Stomach smooth muscle (tissue), 2 donors: Measurements from ENCODE around the gene NOB1.
A peak's percentile ranks its signal among the peaks of the same experiment; 100 is the strongest.
"Not testable (repeated sequence)": the region's sequence is repeated elsewhere in the genome, so short reads cannot be mapped to it uniquely, and the experiment has no call there.

ENCODE experiments used
- H3K27ac ChIP-seq: one replicate; pipeline ENCODE4 v1.7.0; 2013; ENCODE audit warnings: mild to moderate bottlenecking, low read length, inconsistent platforms
- H3K27me3 ChIP-seq, 2 donors: one replicate each; pipeline ENCODE4 v1.7.0; 2013; ENCODE audit warnings: low read length in 2 of 2; ENCODE audit not compliant: insufficient read depth in 2 of 2, control insufficient read depth in 1 of 2
- H3K36me3 ChIP-seq, 2 donors: one replicate each; pipeline ENCODE4 v1.7.0; 2013; ENCODE audit warnings: low read length in 2 of 2; ENCODE audit not compliant: control insufficient read depth in 2 of 2, insufficient read depth in 2 of 2
- H3K4me1 ChIP-seq: one replicate; pipeline ENCODE4 v1.7.0; 2013; ENCODE audit warnings: low read length; ENCODE audit not compliant: control insufficient read depth, insufficient read depth
- H3K4me3 ChIP-seq, 2 donors: one replicate each; pipeline ENCODE4 v1.7.0; 2013; ENCODE audit warnings: low read length in 2 of 2
- H3K9ac ChIP-seq, 2 donors: one replicate each; pipeline ENCODE4 v1.7.0; 2013; ENCODE audit warnings: low read length in 2 of 2, mild to moderate bottlenecking in 1 of 2
- H3K9me3 ChIP-seq, 2 donors: one replicate each; pipeline ENCODE4 v1.7.0; 2013; ENCODE audit warnings: low read length in 2 of 2; ENCODE audit not compliant: control insufficient read depth in 2 of 2
- donor health status: healthy.
- donor health status: Pancreatic carcinoma.

NOB1 gene

GRCh38 chr16:69754469-69755310, at the start of gene NOB1:
NOB1 (minus strand) TSS chr16:69754926; CDS start chr16:69754910, 16 bp downstream.
- no peaks in the 10 kb centered on the region for H3K27me3 ChIP-seq
- peak within 1 kb of the TSS; percentile 76 to 92 for H3K9ac ChIP-seq
- peak within 1 kb of the TSS; percentile 69 to 99 for H3K4me3 ChIP-seq
- peak within 1 kb of the TSS; percentile 37 for H3K27ac ChIP-seq
- H3K36me3 ChIP-seq, result peaks cover 7 to 13% of the 10 kb centered on the region in 2 donors
- H3K9me3 ChIP-seq, result no peaks in the 10 kb centered on the region
- H3K4me1 ChIP-seq, result peaks cover 4% of the 10 kb centered on the region

GRCh38 chr16:69804297-69804696, 49.6 kb upstream of the NOB1 start:
- peaks cover 2% of the 10 kb centered on the region for H3K4me1 ChIP-seq
- peaks cover under 1 to 6% of the 10 kb centered on the region in 2 donors for H3K36me3 ChIP-seq

GRCh38 chr16:69799611-69800031, 44.9 kb upstream of the NOB1 start:
- Histone ChIP-seq H3K36me3 (peaks cover 4 to 10% of the 10 kb centered on the region in 2 donors), H3K4me1 (peaks cover 6% of the 10 kb centered on the region), H3K9ac (peak overlapping the region in 1 of 2 donors; percentile 5), H3K4me3 (peak overlapping the region in 1 of 2 donors; percentile 59), H3K27me3 (no peaks in the 10 kb centered on the region), H3K27ac (no peak overlapping the region), H3K9me3 (no peaks in the 10 kb centered on the region)

More at GRCh38 chr16:69804297-69804696, 49.6 kb upstream of the NOB1 start:
- H3K9me3 ChIP-seq, result no peaks in the 10 kb centered on the region
- H3K27me3 ChIP-seq, result no peaks in the 10 kb centered on the region
- no peak overlapping the region for H3K4me3 ChIP-seq
- H3K27ac ChIP-seq, result no peak overlapping the region
- H3K9ac ChIP-seq, result no peak overlapping the region

- no peak overlapping the region for H3K9ac ChIP-seq
- peaks cover 6% of the 10 kb centered on the region for H3K4me1 ChIP-seq
- no peaks in the 10 kb centered on the region for H3K27me3 ChIP-seq
- H3K36me3 ChIP-seq, result peaks cover 4 to 10% of the 10 kb centered on the region in 2 donors
- no peaks in the 10 kb centered on the region for H3K9me3 ChIP-seq
- peak overlapping the region in 1 of 2 donors; percentile 59 for H3K4me3 ChIP-seq
- H3K27ac ChIP-seq, result no peak overlapping the region
These were observed 43.7 kb upstream of the NOB1 start for GRCh38 chr16:69798466-69798865.

GRCh38 chr16:69796285-69797118, 41.8 kb upstream of the NOB1 start:
- Histone ChIP-seq H3K4me1 (peaks cover 6% of the 10 kb centered on the region), H3K9ac (peak overlapping the region; percentile 39 to 47), H3K9me3 (no peaks in the 10 kb centered on the region), H3K27ac (no peak overlapping the region), H3K27me3 (no peaks in the 10 kb centered on the region), H3K4me3 (peak overlapping the region; percentile 68 to 77), H3K36me3 (peaks cover 4 to 10% of the 10 kb centered on the region in 2 donors)

GRCh38 chr16:69794486-69794885, 39.8 kb upstream of the NOB1 start:
- H3K36me3 ChIP-seq, result peaks cover 4 to 6% of the 10 kb centered on the region in 2 donors
- no peak overlapping the region for H3K27ac ChIP-seq
- no peaks in the 10 kb centered on the region for H3K9me3 ChIP-seq
- H3K27me3 ChIP-seq, result no peaks in the 10 kb centered on the region
- peaks cover 4% of the 10 kb centered on the region for H3K4me1 ChIP-seq
- no peak overlapping the region for H3K9ac ChIP-seq
- H3K4me3 ChIP-seq, result no peak overlapping the region

- Histone ChIP-seq H3K36me3 (peaks cover 0 to 1% of the 10 kb centered on the region in 2 donors), H3K4me1 (peaks cover 4% of the 10 kb centered on the region)
These were observed 38.8 kb upstream of the NOB1 start for GRCh38 chr16:69793526-69793925.

GRCh38 chr16:69791391-69791847, 36.7 kb upstream of the NOB1 start:
- H3K4me3 ChIP-seq, H3K9ac ChIP-seq, H3K27me3 ChIP-seq, H3K4me1 ChIP-seq, H3K9me3 ChIP-seq, H3K27ac ChIP-seq, H3K36me3 ChIP-seq: not testable (repeated sequence)

More at GRCh38 chr16:69793526-69793925, 38.8 kb upstream of the NOB1 start:
- no peaks in the 10 kb centered on the region for H3K27me3 ChIP-seq
- no peak overlapping the region for H3K4me3 ChIP-seq
- no peak overlapping the region for H3K27ac ChIP-seq
- no peak overlapping the region for H3K9ac ChIP-seq
- H3K9me3 ChIP-seq, result no peaks in the 10 kb centered on the region

GRCh38 chr16:69787883-69788282, 33.2 kb upstream of the NOB1 start:
- Histone ChIP-seq H3K36me3 (peaks cover 5 to 10% of the 10 kb centered on the region in 2 donors), H3K4me1 (no peaks in the 10 kb centered on the region), H3K9ac (no peak overlapping the region), H3K9me3 (no peaks in the 10 kb centered on the region), H3K4me3 (no peak overlapping the region), H3K27ac (no peak overlapping the region), H3K27me3 (no peaks in the 10 kb centered on the region)

- H3K4me3 ChIP-seq, result no peak overlapping the region
- H3K27me3 ChIP-seq, result no peaks in the 10 kb centered on the region
- H3K9ac ChIP-seq, result no peak overlapping the region
- no peaks in the 10 kb centered on the region for H3K9me3 ChIP-seq
- no peak overlapping the region for H3K27ac ChIP-seq
- H3K4me1 ChIP-seq, result no peaks in the 10 kb centered on the region
- H3K36me3 ChIP-seq, result peaks cover 5 to 10% of the 10 kb centered on the region in 2 donors
These were observed 29.9 kb upstream of the NOB1 start for GRCh38 chr16:69784586-69784985.
